Measurements from ENCODE around the gene DIO3.
"Not testable (repeated sequence)": the region's sequence is repeated elsewhere in the genome, so short reads cannot be mapped to it uniquely, and the experiment has no call there.

Gene DIO3

DNA sequence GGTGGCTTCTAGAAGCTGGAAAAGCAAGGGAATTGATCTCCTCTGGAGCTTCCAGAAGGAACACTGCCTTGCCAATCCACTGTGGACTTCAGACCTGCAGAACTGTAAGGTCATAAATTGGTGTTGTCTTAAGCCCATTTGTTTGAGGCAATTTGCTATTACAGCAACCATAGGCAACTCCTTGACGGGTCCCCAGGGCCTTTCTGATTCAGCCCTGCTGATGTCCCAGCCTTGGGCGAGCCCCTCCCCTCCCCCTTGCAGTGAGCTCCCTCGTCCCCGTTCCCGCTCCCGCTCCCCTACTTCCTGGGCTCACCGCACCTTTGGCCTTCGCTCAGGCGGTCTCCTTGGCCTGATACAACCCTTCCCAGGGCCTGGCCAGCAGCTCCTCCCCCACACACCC is 18.9 kb upstream of the DIO3 start:
- DNase-seq (ENCODE audit: low read depth in 2 of 2), result no peak

DNA sequence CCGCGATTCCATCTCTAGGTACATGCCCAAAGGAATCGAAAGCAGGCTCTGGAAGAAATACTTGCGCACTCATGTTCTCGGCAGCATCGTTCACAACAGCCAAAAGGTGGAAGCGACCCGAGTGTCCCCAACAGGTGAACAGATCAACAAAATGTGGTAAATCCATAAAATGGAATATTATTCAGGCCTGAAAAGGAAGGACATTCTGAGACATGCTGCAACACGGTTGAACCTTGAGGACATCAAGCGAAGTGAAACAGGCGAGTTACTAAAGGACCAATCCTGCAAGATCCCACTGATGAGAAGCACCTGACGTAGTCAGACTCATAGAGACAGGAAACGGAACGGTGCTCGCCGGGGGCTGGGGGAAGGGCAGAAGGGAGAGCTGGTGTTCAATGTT is 17.5 kb upstream of the DIO3 start:
- no peak for DNase-seq (ENCODE audit: low read depth in 2 of 2)

DNA sequence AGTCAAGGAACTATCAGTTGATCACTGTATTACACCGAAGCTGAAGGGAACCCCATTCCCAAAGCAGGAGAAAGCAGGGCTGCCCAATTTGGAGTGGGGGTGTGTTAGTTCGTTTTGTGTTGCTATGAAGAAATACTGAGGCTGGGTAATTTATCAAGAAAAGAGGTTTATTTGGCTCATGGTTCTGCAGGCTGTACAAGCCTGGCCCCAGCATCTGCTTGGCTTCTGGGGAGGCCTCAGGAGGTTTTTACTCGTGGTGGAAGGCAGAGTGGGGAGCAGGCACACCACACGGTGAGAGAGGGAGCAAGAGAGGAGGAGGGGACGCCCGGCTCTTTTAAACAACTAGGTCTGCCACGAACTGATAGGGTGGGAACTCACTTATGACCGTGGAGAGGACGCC is 16.7 kb upstream of the DIO3 start:
- DNase-seq (ENCODE audit: low read depth in 2 of 2), result no peak

DNA sequence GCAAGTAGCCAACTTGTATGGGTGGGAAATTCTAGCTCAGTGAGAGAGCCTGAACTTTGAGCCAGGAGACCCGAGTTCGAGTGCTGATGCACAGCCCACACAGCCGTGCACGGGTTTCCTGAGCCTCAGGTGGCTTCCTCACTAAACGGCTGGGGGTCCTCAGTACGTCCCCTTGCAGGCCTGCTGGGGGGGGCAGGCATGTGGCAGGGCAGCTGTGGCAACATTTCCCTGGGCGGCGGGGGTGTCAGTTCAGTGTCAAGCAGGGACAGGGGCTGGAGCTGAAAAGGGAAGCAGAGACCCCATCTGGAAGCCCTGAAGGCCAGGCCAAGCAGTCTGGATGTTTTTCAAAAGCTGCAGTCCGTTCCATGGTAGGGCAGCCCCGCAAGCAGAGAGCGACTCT is 14.6 kb upstream of the DIO3 start:
- DNase-seq (ENCODE audit: low read depth in 2 of 2), result no peak

DNA sequence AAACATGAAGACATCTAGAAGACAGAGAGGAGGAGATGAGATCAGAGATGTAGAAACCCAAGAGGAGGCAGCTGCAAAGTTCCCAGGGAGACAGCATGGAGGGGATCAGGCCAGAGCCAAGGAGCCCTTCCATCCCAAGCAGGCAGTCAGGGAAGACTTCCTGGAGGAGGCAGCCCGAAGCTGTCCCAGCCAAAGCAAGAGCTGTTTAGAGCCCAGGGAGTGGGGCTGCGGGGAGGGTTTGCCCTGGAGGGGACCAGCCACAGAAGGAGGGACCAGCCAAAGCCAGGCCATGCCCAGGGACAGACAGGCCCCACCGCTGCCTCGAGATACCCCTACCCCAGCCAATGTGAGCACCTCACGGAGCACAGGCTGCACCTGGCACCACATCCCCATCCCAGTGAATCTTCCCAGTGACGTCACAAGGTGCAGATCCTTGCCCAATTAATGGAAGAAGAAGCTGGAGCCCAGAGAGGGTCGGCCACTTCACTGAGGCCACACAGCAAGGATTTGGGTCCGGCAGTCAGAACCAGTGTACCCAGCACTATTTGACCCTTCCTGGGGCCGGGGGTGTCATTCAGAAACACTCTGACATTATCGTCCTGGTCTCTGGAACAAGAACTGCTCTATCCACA is 14.1 kb upstream of the DIO3 start:
- no peak for DNase-seq (ENCODE audit: low read depth in 2 of 2)

DNA sequence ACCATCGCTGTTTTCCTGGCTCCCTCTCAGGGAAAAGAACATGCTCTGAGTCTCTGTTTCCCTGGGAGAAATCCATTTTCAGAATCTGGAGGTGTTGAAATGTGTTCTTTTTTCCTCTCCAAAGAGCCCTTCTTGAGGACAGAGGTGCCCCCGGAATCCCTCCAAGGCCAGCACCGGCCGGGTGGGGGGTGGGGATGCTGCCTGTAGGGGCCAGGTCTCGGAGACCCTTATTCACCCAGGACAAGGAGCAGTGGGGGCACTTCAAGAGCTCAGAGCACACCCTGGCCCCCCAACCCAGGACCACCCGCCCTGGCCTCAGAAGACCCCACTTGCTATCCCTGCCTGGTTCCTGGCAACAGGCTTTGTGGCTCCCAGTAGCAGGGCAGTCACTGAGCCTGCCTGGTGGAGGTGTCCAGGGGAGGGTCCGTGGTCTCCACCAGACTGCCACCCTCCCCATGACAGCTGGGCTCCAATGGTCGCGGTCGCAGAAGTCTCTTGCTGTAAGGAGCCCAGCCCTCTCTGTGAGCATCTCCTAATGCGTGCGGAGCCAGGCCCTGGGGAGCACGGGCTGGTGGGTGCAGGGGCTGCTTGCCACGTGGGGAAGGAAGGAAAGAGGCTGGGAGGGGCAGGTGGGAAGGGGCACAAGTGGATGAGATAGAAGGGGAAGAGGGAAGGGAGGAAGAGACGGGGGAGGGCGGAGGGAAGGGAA is 13.2 kb upstream of the DIO3 start:
- DNase-seq (ENCODE audit: low read depth in 2 of 2), result no peak

DNA sequence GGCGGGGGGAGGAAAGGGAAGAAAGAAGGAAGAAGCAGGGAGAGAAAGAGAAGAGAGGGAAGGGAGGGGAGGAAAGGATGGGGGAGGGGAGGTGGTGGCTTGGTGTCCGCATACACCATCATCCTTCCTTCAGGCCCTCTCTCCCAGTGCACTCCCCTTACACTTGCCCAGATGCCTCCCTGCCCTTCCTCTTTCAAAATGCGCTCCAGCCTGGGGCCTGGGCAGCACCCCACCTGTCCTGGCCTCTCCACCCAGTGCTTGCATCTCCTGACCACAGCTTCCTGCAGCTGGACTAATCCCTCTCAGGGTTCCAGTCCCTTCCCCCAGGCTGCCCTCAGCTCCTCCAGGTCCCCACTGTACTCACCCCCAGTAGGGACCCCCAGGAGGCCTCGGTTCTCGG is 12.6 kb upstream of the DIO3 start:
- DNase-seq (ENCODE audit: low read depth in 2 of 2), result no peak

DNA sequence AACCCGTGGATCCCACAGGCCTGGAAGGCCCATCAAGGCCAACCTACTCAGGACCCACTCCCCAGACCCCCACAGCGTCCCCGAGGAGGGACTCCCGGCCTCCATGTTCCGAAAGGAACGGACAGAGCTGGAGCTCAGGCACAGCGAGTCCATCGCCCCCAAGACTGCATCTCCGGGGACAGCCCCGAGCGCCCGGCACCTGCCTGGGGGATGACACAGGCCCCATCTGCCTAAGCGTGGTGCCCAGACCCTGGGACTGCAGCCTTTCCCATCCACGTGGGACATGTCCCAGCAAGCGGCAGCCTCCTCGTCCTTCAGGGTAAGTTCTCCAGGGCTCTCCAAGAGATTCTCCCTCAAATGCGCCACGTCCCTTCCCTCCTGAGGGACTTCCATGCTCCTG is 12.1 kb upstream of the DIO3 start:
- no peak for DNase-seq (ENCODE audit: low read depth in 2 of 2)

DNA sequence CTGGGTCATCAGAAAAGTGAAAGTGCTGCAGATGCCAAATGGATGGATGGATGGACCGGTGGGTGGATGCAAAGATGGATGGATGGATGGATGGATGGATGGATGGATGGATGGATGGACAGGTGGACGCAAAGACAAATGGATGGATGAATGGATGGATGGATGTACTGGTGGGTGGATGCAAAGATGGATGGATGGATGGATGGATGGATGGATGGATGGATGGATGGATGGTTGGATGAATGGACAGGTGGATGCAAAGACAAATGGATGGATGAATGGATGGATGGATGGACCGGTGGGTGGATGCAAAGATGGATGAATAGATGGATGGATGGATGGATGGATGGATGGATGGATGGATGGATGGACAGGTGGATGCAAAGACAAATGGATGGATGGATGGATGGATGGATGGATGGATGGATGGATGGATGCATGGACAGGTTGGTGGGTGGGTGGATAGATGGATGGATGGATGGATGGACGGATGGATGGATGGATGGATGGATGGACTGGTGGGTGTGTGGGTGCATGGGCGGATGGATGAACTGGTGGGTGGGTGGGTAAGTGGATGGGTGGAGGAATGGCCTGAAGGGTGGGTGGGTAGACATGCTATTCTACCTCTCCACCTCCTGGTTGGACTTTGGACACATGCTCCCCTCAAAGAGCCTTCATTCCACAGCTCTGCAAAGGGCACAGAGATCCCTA is 10.9 kb upstream of the DIO3 start:
- DNase-seq (ENCODE audit: low read depth in 2 of 2), result not testable (repeated sequence)

DNA sequence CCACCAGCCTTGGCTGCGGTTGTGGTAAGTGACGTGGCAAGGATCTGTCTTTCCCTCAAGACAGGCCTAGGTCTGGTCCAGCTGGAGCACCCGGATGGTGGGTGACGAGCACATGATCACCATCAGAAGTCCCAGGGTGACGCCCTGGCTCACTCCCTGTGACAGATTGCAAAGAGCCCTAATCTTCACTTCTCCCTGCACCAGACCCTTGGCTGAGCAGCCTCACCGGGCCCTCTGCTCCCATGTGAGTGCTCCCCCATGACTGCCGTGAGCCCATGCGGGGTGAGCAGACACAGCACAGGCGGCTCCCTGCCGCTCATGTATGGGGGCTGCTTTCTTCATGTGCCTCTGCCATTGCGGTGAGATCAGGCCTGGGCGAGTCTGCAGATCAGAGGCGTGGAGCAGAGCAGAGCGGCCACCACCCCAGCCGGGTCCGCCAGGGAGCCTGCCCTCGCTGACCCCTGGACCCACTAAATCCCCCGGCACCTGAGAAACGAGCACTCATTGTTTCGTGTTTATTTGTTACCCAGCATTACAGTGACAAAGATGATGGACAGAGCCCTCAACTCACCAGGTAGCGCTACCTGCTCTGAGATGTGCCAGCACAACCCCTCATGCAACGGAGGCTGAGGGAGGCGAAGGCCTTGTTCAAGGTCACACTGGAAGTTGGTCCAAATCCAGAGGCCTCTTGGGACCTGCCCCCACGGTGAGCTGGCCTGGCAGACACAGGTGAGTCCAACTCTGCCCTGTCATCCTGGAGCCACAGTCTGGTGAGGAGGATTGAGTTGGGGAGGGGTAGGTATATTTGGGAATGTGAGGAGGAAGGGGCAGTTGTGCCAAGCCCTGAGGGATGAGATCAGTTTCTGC is 9.3 kb upstream of the DIO3 start:
- no peak for DNase-seq (ENCODE audit: low read depth in 2 of 2)

DNA sequence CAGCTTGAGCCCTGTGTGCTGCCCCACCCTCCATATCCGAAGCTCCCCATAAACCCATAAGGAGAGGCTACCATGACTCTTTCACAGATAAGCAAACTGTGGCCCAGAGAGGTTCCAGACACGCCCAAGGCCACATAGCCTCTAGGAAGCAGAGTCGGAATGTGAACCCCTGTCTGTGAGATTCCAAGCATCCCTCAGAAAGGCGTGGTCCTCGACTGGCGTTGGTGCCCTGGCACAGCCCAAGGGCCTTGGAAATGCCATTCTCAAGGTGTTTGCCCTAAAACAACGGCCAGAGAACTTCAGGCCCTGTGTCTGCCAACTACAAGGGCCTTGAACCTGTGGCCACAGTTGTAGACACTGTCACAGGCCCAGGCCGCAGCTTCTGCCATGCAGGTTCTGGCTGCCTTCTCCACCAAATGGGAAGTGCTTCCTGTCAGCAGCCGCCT is 8.5 kb upstream of the DIO3 start:
- no peak for DNase-seq (ENCODE audit: low read depth in 2 of 2)

DNA sequence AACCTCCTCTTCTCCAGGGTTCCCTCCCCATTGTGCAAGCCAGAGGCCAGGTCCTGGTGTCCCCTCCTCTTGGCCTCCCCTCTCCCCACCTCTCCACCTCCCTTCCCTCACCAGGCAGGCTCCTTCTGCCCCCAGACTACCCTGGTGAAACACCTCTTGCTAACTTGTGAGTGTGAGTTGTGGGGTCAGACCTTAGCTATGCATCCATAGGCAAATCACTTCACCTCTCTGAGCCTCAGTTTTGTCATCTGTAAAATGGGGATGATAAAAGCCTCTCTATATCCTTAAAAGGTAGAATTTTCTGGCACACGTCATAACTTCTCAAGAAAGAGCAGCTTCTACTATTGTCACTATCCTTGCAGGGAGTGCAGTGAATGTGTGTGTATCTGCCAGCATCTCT is 7.9 kb upstream of the DIO3 start:
- no peak for DNase-seq (ENCODE audit: low read depth in 2 of 2)

DNA sequence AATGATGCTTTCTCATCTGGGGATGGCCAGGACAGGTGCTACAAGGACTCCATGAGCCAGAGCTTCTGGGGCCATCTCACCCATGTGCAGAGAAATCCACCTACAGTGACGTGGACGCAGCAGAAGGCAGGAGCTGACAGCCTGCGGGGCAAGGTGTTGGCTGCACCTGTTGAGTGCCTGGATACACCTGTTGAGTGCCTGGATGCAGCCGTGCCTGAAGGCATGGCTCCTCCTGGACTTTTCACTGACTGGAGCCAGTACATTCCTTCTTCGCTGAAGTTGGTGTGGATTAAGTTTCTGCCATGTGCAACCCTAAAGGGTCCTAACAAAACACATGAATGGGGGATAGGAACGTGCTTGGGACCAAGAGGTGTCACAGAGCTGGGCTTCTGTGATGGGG is 7.4 kb upstream of the DIO3 start:
- DNase-seq (ENCODE audit: low read depth in 2 of 2), result no peak

DNA sequence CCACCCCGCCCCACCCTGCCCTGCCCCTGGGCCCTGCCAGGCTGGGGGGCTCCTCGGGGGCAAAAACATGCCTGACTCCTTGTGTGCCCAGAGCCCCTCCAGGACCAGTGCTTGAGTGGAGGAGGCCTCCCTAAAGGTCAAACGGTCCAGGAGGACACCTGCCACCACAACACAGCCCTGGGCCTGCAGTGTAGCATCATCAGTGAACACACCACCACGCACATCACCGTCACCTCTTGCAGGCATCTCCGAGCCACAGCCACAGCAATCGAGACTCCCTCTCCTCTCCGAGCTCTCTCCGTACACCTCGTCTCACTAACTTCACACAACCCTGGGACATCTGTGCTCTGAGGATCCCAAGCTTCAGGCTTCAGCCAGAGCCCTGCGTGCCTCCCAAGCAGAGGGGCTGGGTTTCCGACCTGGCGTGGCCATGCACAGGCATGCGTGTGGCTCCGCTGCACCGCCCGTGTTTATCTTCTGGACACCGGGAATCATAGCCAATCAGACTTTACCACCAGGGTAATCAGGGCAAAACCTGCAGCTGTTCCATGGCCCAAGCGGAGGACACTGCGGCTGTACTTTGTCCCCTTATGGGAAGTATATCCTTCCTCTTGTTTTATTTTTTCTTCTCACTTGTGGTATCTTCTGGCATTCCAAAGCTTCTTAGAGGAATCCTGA is 6.2 kb upstream of the DIO3 start:
- DNase-seq (ENCODE audit: low read depth in 2 of 2), result no peak

DNA sequence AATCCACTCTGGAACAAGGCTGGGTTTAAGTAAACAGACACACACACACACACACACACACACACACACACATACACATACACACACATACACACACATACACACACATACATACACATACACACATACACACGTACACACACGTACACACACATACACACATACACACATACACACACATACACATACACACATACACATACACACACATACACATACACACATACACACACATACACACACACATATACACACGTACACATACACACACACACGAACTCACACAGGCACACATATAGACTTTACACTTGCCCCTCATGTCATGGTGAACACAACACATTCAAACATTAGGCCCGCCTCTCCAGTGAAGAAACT is 5.6 kb upstream of the DIO3 start:
- DNase-seq (ENCODE audit: low read depth in 2 of 2), result not testable (repeated sequence)

DNA sequence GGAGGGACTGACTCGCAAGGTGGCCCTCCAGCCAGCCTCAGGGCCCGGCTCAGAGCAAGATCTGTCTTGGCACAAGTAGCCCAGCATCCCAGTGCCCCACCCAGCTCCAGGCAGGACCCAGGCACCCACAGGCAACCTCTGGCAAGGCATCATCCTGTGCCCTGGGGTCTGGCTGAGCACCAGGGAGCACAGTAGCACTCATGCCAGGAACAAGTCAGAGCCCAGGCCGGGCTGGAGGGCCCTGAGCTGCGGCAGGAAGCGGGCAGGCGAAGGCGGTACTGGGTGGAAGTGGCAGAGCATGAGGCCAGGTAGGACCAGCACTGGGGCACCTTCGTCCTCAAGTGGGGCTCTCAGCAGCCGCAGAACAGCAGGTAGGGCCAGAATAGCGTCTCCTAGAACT is 5.2 kb upstream of the DIO3 start:
- DNase-seq (ENCODE audit: low read depth in 2 of 2), result no peak

DNA sequence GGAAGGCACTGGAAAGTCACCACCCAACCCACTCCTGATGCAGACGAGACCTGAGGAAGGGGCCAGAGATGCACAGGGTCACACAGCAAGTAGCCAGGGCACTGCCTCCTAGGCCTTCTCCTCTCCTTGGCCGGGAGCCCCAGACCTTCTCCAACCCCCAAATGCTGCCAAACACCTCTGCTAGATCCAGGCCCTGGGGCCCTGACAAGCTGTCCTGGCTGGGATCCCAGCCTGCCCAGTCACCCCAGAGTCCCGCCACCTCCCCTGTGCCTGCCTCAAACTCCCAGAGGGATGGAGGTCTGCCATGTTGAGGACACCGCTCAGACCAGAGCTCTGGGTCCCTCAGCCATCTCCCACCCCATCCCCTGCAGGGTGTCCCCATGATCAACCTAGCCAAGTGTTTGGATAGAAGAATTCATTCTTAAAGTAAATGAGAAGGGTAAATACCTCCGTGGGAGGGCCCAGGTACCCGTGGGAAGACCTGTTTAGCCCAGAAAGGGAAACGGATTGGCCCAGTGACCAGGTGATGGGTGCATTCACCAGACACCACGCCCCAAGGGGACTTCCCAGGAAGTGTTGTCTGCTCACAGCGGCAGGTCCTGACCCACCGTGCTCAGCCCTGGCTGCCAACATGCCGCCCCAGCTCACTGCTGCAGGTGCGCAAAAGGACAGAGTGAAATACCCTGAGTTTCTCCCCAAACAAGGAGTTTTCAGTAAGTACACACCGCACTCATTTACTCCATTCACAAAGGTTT is 4.6 kb upstream of the DIO3 start:
- no peak for DNase-seq (ENCODE audit: low read depth in 2 of 2)

DNA sequence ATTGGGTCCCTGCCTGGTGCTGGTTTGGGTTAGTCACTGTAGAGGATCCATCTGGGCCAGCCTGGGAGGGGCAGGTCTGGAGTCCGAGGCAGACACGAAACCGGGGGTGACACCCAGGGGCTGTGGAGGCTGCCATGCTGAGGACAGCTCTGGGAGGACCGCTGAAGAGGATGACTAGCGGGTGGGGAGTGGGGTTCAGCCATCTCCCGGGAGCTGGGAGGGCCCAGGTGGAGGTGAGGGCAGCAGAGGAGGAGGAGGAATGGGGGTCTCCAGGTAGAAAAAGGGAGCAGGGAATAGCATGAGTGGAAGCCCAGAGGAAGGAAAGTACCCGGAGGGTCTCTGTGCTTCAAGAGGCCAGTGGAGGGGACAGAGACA is 4.0 kb upstream of the DIO3 start:
- DNase-seq (ENCODE audit: low read depth in 2 of 2), result no peak

DNA sequence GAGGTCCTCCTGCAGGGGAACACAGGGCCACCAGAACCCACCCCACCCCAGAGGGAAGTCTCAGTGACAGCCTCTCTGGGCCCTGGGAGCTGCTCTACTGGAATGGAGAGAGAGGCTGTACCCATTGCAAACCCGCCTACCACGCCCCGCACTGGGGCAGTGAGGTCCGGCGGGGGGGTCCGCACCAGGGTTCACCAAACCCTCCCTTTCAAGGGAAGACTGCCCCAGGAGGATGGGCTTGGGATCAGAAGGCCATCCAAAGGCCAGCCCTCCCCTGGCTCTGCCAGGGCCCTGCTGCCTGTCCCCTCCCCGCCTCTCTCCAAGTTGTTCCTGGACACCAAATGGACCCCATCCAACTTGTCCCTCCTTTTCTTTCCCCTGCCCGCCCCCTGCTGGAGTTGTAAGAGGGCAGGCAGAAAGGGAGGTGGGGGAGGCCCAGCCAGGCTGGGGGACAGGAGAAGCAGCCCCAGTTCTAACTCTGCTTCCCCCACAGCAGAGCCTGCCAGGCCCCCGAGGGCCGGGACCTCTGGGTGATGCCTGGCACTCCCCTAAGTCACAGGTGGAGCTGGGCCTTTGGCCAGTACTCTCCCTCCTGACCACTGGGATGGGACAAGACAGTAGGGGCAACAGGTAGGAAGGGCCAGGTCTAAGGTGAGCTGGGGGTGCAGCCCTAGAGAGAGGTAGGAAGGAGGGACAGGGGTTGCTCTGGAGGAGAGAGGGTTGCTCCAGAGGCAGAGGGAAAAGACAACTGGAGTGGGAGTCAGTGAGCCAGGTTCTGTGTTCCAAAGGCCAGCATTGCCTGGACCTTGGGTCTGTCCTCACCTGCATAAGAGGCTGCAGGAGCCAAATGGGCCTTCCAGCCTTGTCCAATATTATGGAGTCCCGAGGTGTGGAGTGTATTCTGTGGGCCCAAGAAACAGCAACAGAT is 3.2 kb upstream of the DIO3 start:
- no peak for DNase-seq (ENCODE audit: low read depth in 2 of 2)

DNA sequence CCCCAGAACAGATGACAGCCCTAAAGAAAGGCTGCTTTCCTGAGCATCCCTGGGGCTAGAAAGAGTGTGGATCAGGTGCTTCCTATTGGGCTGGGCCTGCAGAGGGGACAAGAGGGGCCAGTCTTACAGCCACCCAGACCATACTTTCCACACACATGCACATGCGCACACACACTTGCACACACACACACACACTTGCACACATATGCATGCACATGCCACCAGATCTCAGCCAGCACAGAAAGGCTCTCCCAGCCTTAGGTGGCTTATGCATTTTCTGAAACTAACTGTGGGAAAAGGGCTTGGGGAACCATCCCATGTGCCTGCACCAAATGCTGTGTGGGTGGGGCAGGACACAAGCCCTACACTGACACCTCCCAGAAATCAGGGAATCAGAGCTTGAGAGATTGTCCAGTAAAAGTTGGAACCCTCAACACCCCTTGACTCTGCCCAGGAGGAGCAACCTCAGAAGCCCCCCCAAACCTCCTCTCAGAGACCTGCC is 2.5 kb upstream of the DIO3 start:
- no peak for DNase-seq (ENCODE audit: low read depth in 2 of 2)

Measured in stimulated activated CD4-positive, alpha-beta T cell treated with anti-CD3 and anti-CD28 coated beads, Interleukin-12 subunit alpha, Interleukin-12 subunit beta, amount 100 ng/mL, for 24 hours (primary cell).